ACC112 (cell line): ENCODE measurements around the gene PAK3.

Experiments used
- H2AFZ ChIP-seq: fragments of 200-600 bp; sonication (generic); one replicate; pipeline ENCODE4 v1.6.0; 2017; ENCODE audit warnings: antibody characterized with exemption, low read length; ENCODE audit not compliant: unreplicated experiment
- H3K27ac ChIP-seq: fragments of 200-600 bp; sonication (generic); 2 replicates; pipeline ENCODE4 v1.5.1; 2014; ENCODE audit warnings: low read depth, mild to moderate bottlenecking, antibody characterized with exemption, low read length, moderate library complexity
- H3K27me3 ChIP-seq: fragments of 200-600 bp; sonication (generic); 2 replicates; pipeline ENCODE4 v1.6.1; 2014; ENCODE audit warnings: mild to moderate bottlenecking, antibody characterized with exemption, low read length, moderate library complexity, mixed read lengths; ENCODE audit not compliant: insufficient read depth
- H3K36me3 ChIP-seq: fragments of 200-600 bp; sonication (generic); 2 replicates; pipeline ENCODE4 v1.6.1; 2016; ENCODE audit warnings: mild to moderate bottlenecking, antibody characterized with exemption, low read length, moderate library complexity, mixed read lengths; ENCODE audit not compliant: insufficient read depth
- H3K4me1 ChIP-seq: fragments of 200-600 bp; sonication (generic); one replicate; pipeline ENCODE4 v1.6.1; 2016; ENCODE audit warnings: low read length, mixed read lengths; ENCODE audit not compliant: insufficient read depth, unreplicated experiment, control insufficient read depth
- H3K4me3 ChIP-seq: fragments of 200-600 bp; sonication (generic); 2 replicates; pipeline ENCODE4 v1.5.1; 2014; ENCODE audit warnings: mild to moderate bottlenecking, low read depth, low read length
- H3K79me2 ChIP-seq: fragments of 200-600 bp; sonication (generic); one replicate; pipeline ENCODE4 v1.6.0; 2016; ENCODE audit warnings: low read length; ENCODE audit not compliant: control insufficient read depth, unreplicated experiment, insufficient read depth

Gene PAK3

GRCh38 chrX:111259559-111259958 lies 163.6 kb downstream of the PAK3 start:
- Histone ChIP-seq H3K4me1 (no peaks in the 10 kb centered on the region), H3K4me3 (no peak overlapping the region), H3K79me2 (no peaks in the 10 kb centered on the region), H2AFZ (no peak overlapping the region), H3K27ac (no peak overlapping the region), H3K36me3 (no peaks in the 10 kb centered on the region), H3K27me3 (no peaks in the 10 kb centered on the region)

GRCh38 chrX:111260451-111260850 lies 164.5 kb downstream of the PAK3 start:
- H3K27me3 ChIP-seq = no peaks in the 10 kb centered on the region
- no peaks in the 10 kb centered on the region for H3K4me1 ChIP-seq
- H3K79me2 ChIP-seq = no peaks in the 10 kb centered on the region
- H3K4me3 ChIP-seq = no peak overlapping the region
- H3K27ac ChIP-seq = no peak overlapping the region
- H3K36me3 ChIP-seq = no peaks in the 10 kb centered on the region
- H2AFZ ChIP-seq = no peak overlapping the region

- H3K27me3 ChIP-seq = no peaks in the 10 kb centered on the region
- no peaks in the 10 kb centered on the region for H3K79me2 ChIP-seq
- no peak overlapping the region for H2AFZ ChIP-seq
- H3K4me1 ChIP-seq = no peaks in the 10 kb centered on the region
- no peaks in the 10 kb centered on the region for H3K36me3 ChIP-seq
- no peak overlapping the region for H3K27ac ChIP-seq
- no peak overlapping the region for H3K4me3 ChIP-seq
Measured at GRCh38 chrX:111262086-111262485, 166.1 kb downstream of the PAK3 start.

- Histone ChIP-seq H3K27ac (no peak overlapping the region), H3K4me1 (no peaks in the 10 kb centered on the region), H3K79me2 (no peaks in the 10 kb centered on the region), H2AFZ (no peak overlapping the region), H3K27me3 (no peaks in the 10 kb centered on the region), H3K36me3 (no peaks in the 10 kb centered on the region), H3K4me3 (no peak overlapping the region)
Measured at GRCh38 chrX:111264385-111264784, 168.4 kb downstream of the PAK3 start.

GRCh38 chrX:111265486-111265885 lies 169.5 kb downstream of the PAK3 start:
- Histone ChIP-seq H3K27ac (no peak overlapping the region), H3K79me2 (no peaks in the 10 kb centered on the region), H3K4me3 (no peak overlapping the region), H3K4me1 (no peaks in the 10 kb centered on the region), H2AFZ (no peak overlapping the region), H3K36me3 (no peaks in the 10 kb centered on the region), H3K27me3 (no peaks in the 10 kb centered on the region)

GRCh38 chrX:111268506-111268905 lies 172.5 kb downstream of the PAK3 start:
- Histone ChIP-seq H3K27me3 (no peaks in the 10 kb centered on the region), H2AFZ (no peak overlapping the region), H3K4me1 (no peaks in the 10 kb centered on the region), H3K27ac (no peak overlapping the region), H3K36me3 (no peaks in the 10 kb centered on the region), H3K79me2 (no peaks in the 10 kb centered on the region), H3K4me3 (no peak overlapping the region)

GRCh38 chrX:111270339-111270738 lies 174.3 kb downstream of the PAK3 start, which contains the start of gene CAPN6:
CAPN6 (minus strand) TSS chrX:111270483; CDS start chrX:111263936, 6,547 bp downstream.
- Histone ChIP-seq H3K4me3 (no peak within 1 kb of the TSS), H3K27ac (no peak within 1 kb of the TSS), H2AFZ (no peak within 1 kb of the TSS), H3K36me3 (no peaks in the 10 kb centered on the region), H3K79me2 (no peaks in the 10 kb centered on the region), H3K27me3 (no peaks in the 10 kb centered on the region), H3K4me1 (no peaks in the 10 kb centered on the region)
